CD4-positive, alpha-beta T cell treated with Interleukin-12 subunit alpha and Interleukin-12 subunit beta, for 1 hour (primary cell): ENCODE results near the gene OMP.

ENCODE experiments used
- DNase-seq: peaks from one replicate; pipeline ENCODE4 v3.0.0-alpha.2; 2020

Gene OMP

GRCh38 chr11:77143405-77144020, 40.9 kb downstream of the OMP start:
- no peak for DNase-seq

DNA sequence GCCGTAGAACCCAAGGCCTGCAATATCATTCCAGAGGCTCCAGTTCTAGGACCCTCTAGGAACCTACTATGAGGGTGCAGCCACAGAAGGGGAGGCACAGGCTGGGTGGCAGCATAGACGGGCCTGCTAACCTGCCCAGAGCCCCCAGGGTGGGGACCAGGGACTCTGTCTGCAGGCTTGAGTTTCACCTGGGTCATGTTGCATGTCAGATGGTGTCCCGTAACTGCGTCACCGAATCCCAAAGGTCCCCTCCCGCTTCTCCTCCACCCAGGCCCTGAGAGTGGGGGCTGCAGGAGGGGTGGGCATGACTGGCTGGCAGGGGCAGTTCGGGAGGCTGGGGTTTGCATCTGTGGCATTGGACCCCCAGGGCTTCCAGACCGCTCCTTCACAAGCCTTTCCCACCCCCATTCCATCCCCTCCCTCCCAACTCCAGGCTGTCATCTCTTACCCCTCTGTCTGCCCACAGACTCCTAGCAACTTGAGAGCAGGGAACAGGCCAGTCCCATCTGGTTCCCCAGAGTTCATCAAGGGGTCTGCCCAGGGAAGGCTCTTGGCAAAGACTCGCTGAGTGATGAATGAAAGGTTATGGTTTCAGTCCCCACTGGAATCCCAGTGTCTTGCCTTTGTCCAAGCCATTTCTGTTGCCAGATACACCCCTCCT, 41.7 kb downstream of the OMP start:
- DNase-seq: no peak

GRCh38 chr11:77144857-77145428, 42.3 kb downstream of the OMP start:
- no peak for DNase-seq

- no peak for DNase-seq
These were observed 43.8 kb downstream of the OMP start for GRCh38 chr11:77146261-77147035.

- no peak for DNase-seq
These were observed 44.3 kb downstream of the OMP start for GRCh38 chr11:77147036-77147315.

DNA sequence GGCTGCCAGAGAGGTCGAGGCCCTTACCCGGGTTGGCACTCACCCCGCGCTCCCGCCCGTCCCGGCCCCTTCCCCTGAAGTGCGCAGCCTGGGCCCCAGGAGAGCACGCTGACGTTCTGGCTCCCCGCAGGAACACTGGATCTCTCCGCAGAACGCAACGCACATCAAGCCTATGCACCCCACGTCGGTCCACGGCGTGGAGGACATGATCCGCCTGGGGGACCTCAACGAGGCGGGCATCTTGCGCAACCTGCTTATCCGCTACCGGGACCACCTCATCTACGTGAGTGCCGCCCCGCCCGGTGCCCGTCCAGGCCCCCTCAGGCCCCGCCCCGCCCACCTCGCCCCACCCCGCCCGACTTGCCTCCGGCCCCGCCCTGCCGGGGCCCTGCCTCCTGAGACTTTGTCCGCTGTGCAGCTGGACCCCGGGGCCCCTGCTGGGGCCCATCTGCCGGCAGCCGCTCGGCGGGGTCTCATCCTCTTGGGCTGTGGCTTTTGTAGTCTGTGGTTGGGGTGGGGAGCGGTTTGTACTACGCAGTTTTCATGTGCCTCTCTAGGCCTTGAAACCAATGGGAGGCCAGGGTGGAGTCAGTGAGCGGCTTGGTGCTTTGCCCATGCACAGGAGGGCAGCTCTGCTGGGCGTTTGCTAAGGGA, 45.2 kb downstream of the OMP start:
- DNase-seq: peak; percentile 37

- no peak for DNase-seq
These were observed 46.5 kb downstream of the OMP start for GRCh38 chr11:77148963-77149715.

- no peak for DNase-seq
These were observed 47.2 kb downstream of the OMP start for GRCh38 chr11:77149716-77150392.

DNA sequence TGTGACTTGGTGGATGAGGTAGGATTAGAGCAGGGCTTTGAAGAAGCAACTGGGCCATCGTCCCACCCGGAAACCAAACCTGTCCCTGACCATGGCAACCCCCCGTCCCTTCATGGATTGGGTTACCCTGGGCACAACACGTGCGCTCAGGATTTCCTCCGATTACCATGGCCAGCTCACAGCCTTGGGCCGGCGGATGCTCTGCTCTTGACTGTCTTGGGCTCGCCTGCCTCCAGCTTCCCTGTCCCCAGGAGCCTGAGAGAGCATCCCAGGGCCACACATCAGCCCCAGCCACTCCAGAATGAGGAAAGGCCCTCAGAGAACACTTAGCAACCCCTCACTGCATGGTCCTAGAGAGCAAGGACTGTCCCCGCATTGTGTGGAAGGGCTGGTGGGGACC, 48.2 kb downstream of the OMP start:
- no peak for DNase-seq

DNA sequence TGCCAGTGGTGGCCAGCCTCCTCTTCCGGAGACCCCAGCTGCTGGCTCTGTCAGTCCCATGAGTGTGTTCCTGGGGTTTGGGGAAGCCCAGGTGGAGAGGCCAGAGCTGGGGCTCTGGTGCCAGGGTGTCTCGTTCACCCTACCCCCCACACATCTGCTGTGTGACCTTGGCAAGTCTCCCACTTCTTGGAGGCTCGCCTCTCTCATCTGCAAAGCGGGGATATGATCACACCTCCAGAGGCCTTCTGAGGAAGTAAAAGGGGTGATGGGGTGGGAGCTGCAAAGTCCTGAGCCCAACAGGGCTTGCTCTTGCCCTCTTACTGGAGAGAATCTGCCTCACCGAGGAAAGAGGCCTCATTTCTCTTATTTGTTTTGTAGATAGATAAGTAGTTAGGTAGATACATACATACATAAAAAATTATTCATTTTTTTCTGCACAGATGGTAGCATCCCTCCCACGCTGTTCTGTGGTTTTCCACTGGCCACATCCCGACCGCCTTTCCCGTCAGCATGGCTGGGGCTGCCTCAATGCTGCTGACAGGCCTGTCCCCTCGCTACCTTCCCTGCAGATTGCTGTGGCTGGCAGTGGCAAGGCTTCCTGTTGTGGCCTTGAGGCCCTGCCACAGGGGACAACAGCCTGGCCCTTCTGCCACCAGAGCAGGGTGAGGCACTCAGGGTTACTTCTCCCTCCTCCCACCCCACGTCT, 49.3 kb downstream of the OMP start:
- peak; percentile 39 for DNase-seq

DNA sequence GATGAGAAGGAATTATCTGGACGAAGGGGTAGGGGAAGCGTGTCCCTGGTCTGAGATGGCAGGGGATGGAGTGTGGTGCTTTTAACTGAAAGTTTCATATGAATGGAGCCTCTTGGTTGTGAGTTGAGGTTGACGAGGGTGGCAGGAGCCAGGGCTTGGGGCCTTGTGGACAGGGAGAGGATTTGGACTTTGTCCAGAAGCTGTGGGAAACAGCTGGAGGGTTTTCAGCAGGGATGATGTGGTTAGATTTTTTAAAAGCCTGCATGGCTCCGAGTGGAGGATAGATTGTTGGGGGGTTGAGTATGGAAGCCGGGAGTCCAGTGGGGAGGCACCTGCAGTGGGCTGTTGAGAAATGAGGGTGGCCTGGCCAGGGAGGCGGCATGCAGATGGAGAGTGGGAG, 50.2 kb downstream of the OMP start:
- DNase-seq: no peak
